BLaER1 treated with 17β-estradiol and CSF1 and Interleukin-3, amounts not matched to agents 10 nM and 100 nM (cell line): ENCODE measurements around the gene GJA10.
"Not testable (repeated sequence)": the region's sequence is repeated elsewhere in the genome, so short reads cannot be mapped to it uniquely, and the experiment has no call there.

Experiments used
- H3K27ac ChIP-seq, 11 experiments: shearing (Covaris generic); formaldehyde crosslinking; 2 replicates each; pipeline ENCODE4 v1.8.1; 2022
- H3K27me3 ChIP-seq, 11 experiments: shearing (Covaris generic); formaldehyde crosslinking; 2 replicates each; pipeline ENCODE4 v1.8.1; 2022
- H3K36me3 ChIP-seq, 11 experiments: shearing (Covaris generic); formaldehyde crosslinking; 2 replicates each; pipeline ENCODE4 v1.8.1; 2022
- H3K4me1 ChIP-seq, 10 experiments: shearing (Covaris generic); formaldehyde crosslinking; 2 replicates each; pipeline ENCODE4 v1.8.1; 2022
- H3K4me2 ChIP-seq, 11 experiments: shearing (Covaris generic); formaldehyde crosslinking; 2 replicates each; pipeline ENCODE4 v1.8.1; 2022
- H3K4me3 ChIP-seq, 10 experiments: shearing (Covaris generic); formaldehyde crosslinking; 2 replicates each; pipeline ENCODE4 v1.8.1; 2022
- H3K9ac ChIP-seq, 11 experiments: shearing (Covaris generic); formaldehyde crosslinking; 2 replicates each; pipeline ENCODE4 v1.8.1; 2022
- H3K9me3 ChIP-seq, 11 experiments: shearing (Covaris generic); formaldehyde crosslinking; replicated peaks in 1 of 11; 2 replicates each; pipeline ENCODE4 v1.8.1; 2022
- H4K20me1 ChIP-seq, 11 experiments: shearing (Covaris generic); formaldehyde crosslinking; 2 replicates each; pipeline ENCODE4 v1.8.1; 2022
- Cebpa-rat ChIP-seq, 11 experiments: shearing (Covaris generic); IDR thresholded peaks; 2 replicates each; pipeline ENCODE4 v1.8.1; 2022

Gene GJA10

GRCh38 chr6:89886378-89887120, 7.7 kb upstream of the GJA10 start:
- H3K4me3 ChIP-seq: no peak overlapping the region
- H3K27me3 ChIP-seq: no peaks in the 10 kb centered on the region
- TF ChIP-seq Cebpa-rat (IDR thresholded peaks at IDR 0.05): no peak
- no peak overlapping the region for H3K9ac ChIP-seq
- no peak overlapping the region for H3K4me2 ChIP-seq
- no peaks in the 10 kb centered on the region for H3K9me3 ChIP-seq
- H4K20me1 ChIP-seq: no peaks in the 10 kb centered on the region
- no peaks in the 10 kb centered on the region for H3K36me3 ChIP-seq
- H3K27ac ChIP-seq: no peak overlapping the region
- H3K4me1 ChIP-seq: no peaks in the 10 kb centered on the region

GRCh38 chr6:89887452-89888137, 6.7 kb upstream of the GJA10 start:
- no peak for TF ChIP-seq Cebpa-rat (IDR thresholded peaks at IDR 0.05)
- no peaks in the 10 kb centered on the region for H4K20me1 ChIP-seq
- no peaks in the 10 kb centered on the region for H3K4me1 ChIP-seq
- H3K27me3 ChIP-seq: no peaks in the 10 kb centered on the region
- no peaks in the 10 kb centered on the region for H3K9me3 ChIP-seq
- no peak overlapping the region for H3K27ac ChIP-seq
- no peak overlapping the region for H3K9ac ChIP-seq
- H3K4me2 ChIP-seq: no peak overlapping the region
- no peaks in the 10 kb centered on the region for H3K36me3 ChIP-seq
- H3K4me3 ChIP-seq: no peak overlapping the region

- Histone ChIP-seq H3K27ac (no peak overlapping the region), H3K4me2 (no peak overlapping the region), H4K20me1 (no peaks in the 10 kb centered on the region), H3K4me3 (no peak overlapping the region), H3K36me3 (no peaks in the 10 kb centered on the region), H3K9me3 (no peaks in the 10 kb centered on the region), H3K9ac (no peak overlapping the region), H3K4me1 (no peaks in the 10 kb centered on the region), H3K27me3 (no peaks in the 10 kb centered on the region)
- TF ChIP-seq Cebpa-rat (IDR thresholded peaks at IDR 0.05): no peak
These were observed 6.1 kb upstream of the GJA10 start for GRCh38 chr6:89888138-89888514.

- H3K36me3 ChIP-seq: no peaks in the 10 kb centered on the region
- no peak overlapping the region for H3K9ac ChIP-seq
- no peak overlapping the region for H3K27ac ChIP-seq
- TF ChIP-seq Cebpa-rat (IDR thresholded peaks at IDR 0.05): no peak
- no peaks in the 10 kb centered on the region for H4K20me1 ChIP-seq
- no peaks in the 10 kb centered on the region for H3K27me3 ChIP-seq
- no peaks in the 10 kb centered on the region for H3K9me3 ChIP-seq
- no peak overlapping the region for H3K4me3 ChIP-seq
- H3K4me2 ChIP-seq: no peak overlapping the region
- H3K4me1 ChIP-seq: no peaks in the 10 kb centered on the region
These were observed 5.4 kb upstream of the GJA10 start for GRCh38 chr6:89888871-89889270.

GRCh38 chr6:89890845-89891528, 3.3 kb upstream of the GJA10 start:
- H3K4me2 ChIP-seq, H3K27ac ChIP-seq, H3K9ac ChIP-seq, H3K36me3 ChIP-seq, H3K27me3 ChIP-seq, H3K4me1 ChIP-seq, H3K9me3 ChIP-seq, H4K20me1 ChIP-seq, H3K4me3 ChIP-seq: not testable (repeated sequence)

GRCh38 chr6:89892577-89892976, 1.7 kb upstream of the GJA10 start:
- H3K27ac ChIP-seq, H3K4me3 ChIP-seq, H4K20me1 ChIP-seq, H3K9me3 ChIP-seq, H3K27me3 ChIP-seq, H3K4me2 ChIP-seq, H3K4me1 ChIP-seq, H3K36me3 ChIP-seq, H3K9ac ChIP-seq: not testable (repeated sequence)

GRCh38 chr6:89895276-89895874, 1.1 kb downstream of the GJA10 start:
- no peak overlapping the region for H3K27ac ChIP-seq
- H3K4me1 ChIP-seq: no peaks in the 10 kb centered on the region
- no peaks in the 10 kb centered on the region for H3K27me3 ChIP-seq
- no peak overlapping the region for H3K9ac ChIP-seq
- no peak for TF ChIP-seq Cebpa-rat (IDR thresholded peaks at IDR 0.05)
- H3K4me2 ChIP-seq: no peak overlapping the region
- no peaks in the 10 kb centered on the region for H3K9me3 ChIP-seq
- no peak overlapping the region for H3K4me3 ChIP-seq
- H4K20me1 ChIP-seq: no peaks in the 10 kb centered on the region
- no peaks in the 10 kb centered on the region for H3K36me3 ChIP-seq

GRCh38 chr6:89910001-89910901, 16.0 kb downstream of the GJA10 start:
- Histone ChIP-seq H3K4me1 (peaks cover 0 to 17% (median 8%) of the 10 kb centered on the region in 10 experiments; a peak in 11 of 20 replicates), H3K4me2 (peak overlapping the region; percentile 53 to 68 (median 60); a peak in 20 of 22 replicates), H3K4me3 (0 out of 20 replicates have a peak overlapping the region, but pooled peaks of 1 of the 10 experiments have one; percentile 35), H3K27ac (peak overlapping the region in 6 of 11 experiments; percentile 45 to 65 (median 58); a peak in 11 of 22 replicates), H3K9ac (peak overlapping the region in 3 of 11 experiments; percentile 34 to 52 (median 45); a peak in 3 of 22 replicates)
- H3K27me3 ChIP-seq, H4K20me1 ChIP-seq, H3K9me3 ChIP-seq, H3K36me3 ChIP-seq: not testable (repeated sequence)

GRCh38 chr6:89910902-89911240, 16.6 kb downstream of the GJA10 start:
- Histone ChIP-seq H3K27me3 (no peaks in the 10 kb centered on the region), H3K36me3 (no peaks in the 10 kb centered on the region), H3K4me3 (no peak overlapping the region), H4K20me1 (no peaks in the 10 kb centered on the region), H3K4me2 (peak overlapping the region in 4 of 11 experiments; percentile 26 to 36 (median 30); a peak in 5 of 22 replicates), H3K9me3 (peaks cover 1 to 4% (median 2%) of the 10 kb centered on the region in 11 experiments; a peak in 15 of 22 replicates), H3K4me1 (peaks cover 0 to 17% (median 8%) of the 10 kb centered on the region in 10 experiments; a peak in 11 of 20 replicates), H3K9ac (no peak overlapping the region), H3K27ac (peak overlapping the region in 1 of 11 experiments; percentile 43; a peak in 1 of 22 replicates)
- no peak for TF ChIP-seq Cebpa-rat (IDR thresholded peaks at IDR 0.05)
